ENCODE results near the gene CACNA2D3. TPM values are rescaled to one million over a fixed set of nuclear protein-coding genes. Genes with fewer than 3 reads are reported as not detected.

CACNA2D3 gene
- total RNA-seq, 1 donor from 2014 or later, result not detected

DNA sequence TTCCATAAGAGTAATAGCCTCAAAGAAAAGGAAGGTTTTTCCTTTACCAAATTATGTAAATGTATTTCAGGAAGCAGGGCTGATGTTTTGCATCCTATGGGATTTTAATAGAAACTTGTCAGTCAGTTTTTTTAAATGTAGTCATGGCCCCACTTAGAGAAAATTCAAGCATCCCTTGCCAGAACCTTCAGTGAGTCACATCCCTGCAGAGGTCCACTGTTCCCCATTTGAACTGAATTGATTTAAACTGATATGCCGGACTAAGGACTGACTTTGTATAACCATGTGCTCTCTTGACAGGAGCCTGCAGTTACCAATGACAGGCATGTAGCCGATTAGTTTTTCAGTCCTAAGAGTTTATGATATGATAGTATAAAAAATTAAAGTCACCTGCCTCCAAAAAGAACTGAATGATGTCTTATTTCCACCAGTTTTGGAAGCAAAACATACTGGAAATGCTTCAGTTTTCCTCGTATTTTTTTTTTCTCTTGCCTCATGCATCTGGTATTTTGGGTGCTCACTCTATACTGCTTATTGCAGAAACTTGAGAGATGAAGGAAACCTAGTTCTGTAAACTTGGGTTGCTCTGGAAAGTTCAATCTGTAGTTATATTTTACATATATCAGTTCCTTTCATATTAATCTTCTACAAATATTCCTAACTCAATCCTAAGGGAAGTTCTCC lies 774.8 kb downstream of the CACNA2D3 start:
- H3K27me3 Mint-ChIP-seq (ENCODE audit: low read depth), result no peaks in the 10 kb centered on the region

DNA sequence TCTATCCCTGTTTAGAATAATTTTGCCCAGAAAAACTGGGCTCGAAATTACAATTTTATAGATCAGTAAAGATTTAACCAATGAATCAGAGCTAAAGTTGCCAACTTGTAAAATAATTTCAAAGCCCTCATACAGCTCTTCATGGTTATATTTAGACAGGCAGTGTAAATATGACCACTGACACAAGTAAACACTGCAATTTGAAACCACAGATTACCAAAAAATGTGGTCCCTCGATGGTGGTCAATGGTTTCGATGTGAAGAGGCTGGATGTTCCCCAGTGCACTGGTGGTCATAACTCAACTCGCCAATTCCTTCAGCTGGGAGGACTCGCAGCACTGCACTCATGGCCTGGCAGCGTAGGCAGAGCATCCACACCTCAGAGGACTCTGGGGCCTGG lies 776.9 kb downstream of the CACNA2D3 start:
- no peak for DNase-seq (ENCODE audit: low spot score)
- TF ChIP-seq, protein P1, sequence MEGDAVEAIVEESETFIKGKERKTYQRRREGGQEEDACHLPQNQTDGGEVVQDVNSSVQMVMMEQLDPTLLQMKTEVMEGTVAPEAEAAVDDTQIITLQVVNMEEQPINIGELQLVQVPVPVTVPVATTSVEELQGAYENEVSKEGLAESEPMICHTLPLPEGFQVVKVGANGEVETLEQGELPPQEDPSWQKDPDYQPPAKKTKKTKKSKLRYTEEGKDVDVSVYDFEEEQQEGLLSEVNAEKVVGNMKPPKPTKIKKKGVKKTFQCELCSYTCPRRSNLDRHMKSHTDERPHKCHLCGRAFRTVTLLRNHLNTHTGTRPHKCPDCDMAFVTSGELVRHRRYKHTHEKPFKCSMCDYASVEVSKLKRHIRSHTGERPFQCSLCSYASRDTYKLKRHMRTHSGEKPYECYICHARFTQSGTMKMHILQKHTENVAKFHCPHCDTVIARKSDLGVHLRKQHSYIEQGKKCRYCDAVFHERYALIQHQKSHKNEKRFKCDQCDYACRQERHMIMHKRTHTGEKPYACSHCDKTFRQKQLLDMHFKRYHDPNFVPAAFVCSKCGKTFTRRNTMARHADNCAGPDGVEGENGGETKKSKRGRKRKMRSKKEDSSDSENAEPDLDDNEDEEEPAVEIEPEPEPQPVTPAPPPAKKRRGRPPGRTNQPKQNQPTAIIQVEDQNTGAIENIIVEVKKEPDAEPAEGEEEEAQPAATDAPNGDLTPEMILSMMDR (IDR thresholded peaks at IDR 0.05), result no peak
- Mint-ChIP-seq H3K27ac (ENCODE audit: unreplicated experiment) (no peak overlapping the region), H3K4me1 (ENCODE audit: low read depth) (peaks cover 52% of the 10 kb centered on the region), H3K27me3 (ENCODE audit: low read depth) (no peaks in the 10 kb centered on the region), H3K4me3 (ENCODE audit: unreplicated experiment) (no peak overlapping the region), H3K36me3 (ENCODE audit: low read depth) (no peaks in the 10 kb centered on the region), H3K9me3 (ENCODE audit: low read depth) (peaks cover 2% of the 10 kb centered on the region)

More for the DNA sequence above, 774.8 kb downstream of the CACNA2D3 start:
- no peak for DNase-seq (ENCODE audit: low spot score)
- peak overlapping the region; percentile 34 for H3K27ac Mint-ChIP-seq (ENCODE audit: unreplicated experiment)
- no peak overlapping the region for H3K4me3 Mint-ChIP-seq (ENCODE audit: unreplicated experiment)
- H3K9me3 Mint-ChIP-seq (ENCODE audit: low read depth), result no peaks in the 10 kb centered on the region
- H3K36me3 Mint-ChIP-seq (ENCODE audit: low read depth), result no peaks in the 10 kb centered on the region
- TF ChIP-seq, protein P1 (IDR thresholded peaks at IDR 0.05), result no peak
- peaks cover 61% of the 10 kb centered on the region for H3K4me1 Mint-ChIP-seq (ENCODE audit: low read depth)

DNA sequence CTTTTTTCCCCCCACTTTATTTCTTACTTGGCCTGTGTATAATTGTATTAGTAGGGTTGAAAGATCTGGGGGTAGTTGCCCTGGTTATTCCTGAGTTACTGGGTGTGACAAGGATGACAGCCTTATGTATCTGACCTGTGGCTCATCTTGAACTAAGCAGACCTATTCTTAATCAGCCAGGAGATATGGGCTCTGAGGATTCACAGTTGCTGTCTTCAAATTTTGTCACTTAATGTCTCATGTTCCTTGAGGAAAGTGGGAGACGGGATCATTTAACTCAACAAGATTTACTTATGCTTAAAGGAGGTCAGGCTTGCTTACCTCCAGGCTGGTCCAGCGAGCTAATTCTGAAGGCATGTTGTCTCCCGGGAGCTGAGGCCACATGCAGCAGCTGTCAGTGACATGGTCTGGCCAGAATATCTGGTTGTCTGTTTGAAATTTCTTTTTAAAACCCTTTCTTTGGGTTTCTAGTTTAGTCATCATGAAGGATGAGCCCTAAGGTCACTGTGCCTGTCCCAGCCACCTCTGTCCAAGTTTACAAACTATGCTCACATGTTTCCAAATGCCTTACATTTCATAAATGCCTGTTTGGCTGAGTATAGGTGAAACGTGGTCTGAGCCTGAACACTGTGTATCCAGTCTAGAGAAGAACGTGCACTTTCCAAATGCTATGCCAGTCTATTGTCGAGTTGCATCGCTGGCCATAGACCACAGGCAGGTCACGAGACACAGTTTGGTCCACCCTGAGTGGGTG lies 778.7 kb downstream of the CACNA2D3 start:
- Mint-ChIP-seq H3K4me3 (ENCODE audit: unreplicated experiment) (no peak overlapping the region), H3K27ac (ENCODE audit: unreplicated experiment) (peak overlapping the region; percentile 64), H3K4me1 (ENCODE audit: low read depth) (peaks cover 60% of the 10 kb centered on the region), H3K9me3 (ENCODE audit: low read depth) (peaks cover 2% of the 10 kb centered on the region), H3K36me3 (ENCODE audit: low read depth) (no peaks in the 10 kb centered on the region), H3K27me3 (ENCODE audit: low read depth) (no peaks in the 10 kb centered on the region)
- TF ChIP-seq, protein P1 (IDR thresholded peaks at IDR 0.05), result no peak
- DNase-seq (ENCODE audit: low spot score), result no peak

DNA sequence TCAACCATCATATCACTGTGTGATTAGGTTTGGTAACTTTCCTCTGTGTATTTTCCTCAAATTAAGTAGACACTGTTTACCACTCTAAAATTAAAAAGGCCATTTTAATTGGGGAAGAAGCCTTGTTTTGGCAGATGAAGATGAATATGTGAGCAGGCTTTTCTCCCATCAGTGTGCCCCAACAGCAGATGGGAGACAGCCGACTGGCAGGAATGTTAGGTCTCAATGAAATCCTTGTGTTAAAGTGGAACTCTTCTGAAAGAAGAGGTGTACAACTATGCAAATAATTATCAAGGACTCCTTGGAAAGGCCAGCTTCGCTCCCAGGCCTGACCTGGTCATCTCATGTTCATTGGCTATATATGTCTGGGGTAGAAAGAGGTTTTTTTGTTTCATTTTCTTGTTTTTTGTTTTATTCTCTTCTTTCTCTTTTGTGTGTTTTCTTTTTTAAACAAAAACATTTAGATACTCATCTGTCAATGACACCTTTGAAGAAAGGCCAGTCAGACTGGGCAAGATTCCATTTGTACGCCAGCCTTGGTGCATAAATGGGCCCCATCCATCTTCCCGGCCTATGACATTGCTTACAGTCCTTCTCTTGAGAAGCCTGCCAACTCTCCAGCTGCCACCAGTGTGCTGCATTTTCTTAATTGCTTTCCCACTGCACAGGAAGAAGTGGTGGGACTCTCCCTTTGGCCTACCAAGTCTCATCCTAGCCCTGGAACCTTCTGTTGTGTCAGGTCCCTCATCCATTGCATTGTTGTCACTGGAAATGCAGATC lies 779.7 kb downstream of the CACNA2D3 start:
- peak overlapping the region; percentile 8 for H3K27ac Mint-ChIP-seq (ENCODE audit: unreplicated experiment)
- no peaks in the 10 kb centered on the region for H3K27me3 Mint-ChIP-seq (ENCODE audit: low read depth)
- H3K9me3 Mint-ChIP-seq (ENCODE audit: low read depth), result peaks cover 2% of the 10 kb centered on the region
- no peak for DNase-seq (ENCODE audit: low spot score)
- H3K36me3 Mint-ChIP-seq (ENCODE audit: low read depth), result no peaks in the 10 kb centered on the region
- peaks cover 62% of the 10 kb centered on the region for H3K4me1 Mint-ChIP-seq (ENCODE audit: low read depth)
- H3K4me3 Mint-ChIP-seq (ENCODE audit: unreplicated experiment), result no peak overlapping the region
- TF ChIP-seq, protein P1 (IDR thresholded peaks at IDR 0.05), result no peak

Data from chondrocyte (in vitro differentiated cells).